Neuronal stem cell (in vitro differentiated cells): Measurements from ENCODE around the gene S100A4.
"Not testable (repeated sequence)": the region's sequence is repeated elsewhere in the genome, so short reads cannot be mapped to it uniquely, and the experiment has no call there.

Experiments used
- DNase-seq: peaks from one replicate; pipeline ENCODE4 v3.0.0-alpha.2; 2013; ENCODE audit warnings: low spot score
- H2AFZ ChIP-seq: one replicate; pipeline ENCODE4 v1.6.1; 2013; ENCODE audit warnings: mild to moderate bottlenecking, low read length, inconsistent platforms
- H2AK5ac ChIP-seq: 2 replicates; pipeline ENCODE4 v1.6.1; 2013; ENCODE audit warnings: low read depth, mild to moderate bottlenecking, inconsistent platforms, low read length, moderate library complexity, mixed read lengths
- H2BK120ac ChIP-seq: 2 replicates; pipeline ENCODE4 v1.6.1; 2013; ENCODE audit warnings: low read depth, mild to moderate bottlenecking, inconsistent platforms, low read length, moderate library complexity, mixed read lengths
- H2BK12ac ChIP-seq: one replicate; pipeline ENCODE4 v1.6.1; 2013; ENCODE audit warnings: low read length, inconsistent platforms
- H2BK15ac ChIP-seq: 2 replicates; pipeline ENCODE4 v1.6.1; 2013; ENCODE audit warnings: mild to moderate bottlenecking, low read length, inconsistent platforms, mixed read lengths
- H2BK5ac ChIP-seq: one replicate; pipeline ENCODE4 v1.6.1; 2013; ENCODE audit warnings: inconsistent platforms, mild to moderate bottlenecking, low read length, moderate library complexity
- H3K14ac ChIP-seq: one replicate; pipeline ENCODE4 v1.6.1; 2013; ENCODE audit warnings: low read length, inconsistent platforms
- H3K18ac ChIP-seq: 2 replicates; pipeline ENCODE4 v1.6.1; 2013; ENCODE audit warnings: low read length, inconsistent platforms
- H3K23ac ChIP-seq: 2 replicates; pipeline ENCODE4 v1.6.1; 2013; ENCODE audit warnings: low read depth, mild to moderate bottlenecking, mixed read lengths, low read length, inconsistent platforms; ENCODE audit not compliant: poor library complexity
- H3K27ac ChIP-seq: replicated peaks from 3 replicates; pipeline ENCODE4 v1.5.1; 2013; ENCODE audit warnings: low read length, inconsistent platforms
- H3K27me3 ChIP-seq, 3 experiments: 2 replicates each; pipeline ENCODE4 v1.6.1; 2013; ENCODE audit warnings: low read length in 3 of 3, mild to moderate bottlenecking in 2 of 3, inconsistent platforms in 1 of 3, low read depth in 1 of 3, mixed read lengths in 1 of 3, moderate library complexity in 1 of 3; ENCODE audit not compliant: control insufficient read depth in 3 of 3, insufficient read depth in 3 of 3
- H3K36me3 ChIP-seq, 2 donors: replicated peaks in 1 of 2; 2 replicates each; pipeline ENCODE4 v1.6.1; 2013; ENCODE audit warnings: low read length in 2 of 2; ENCODE audit not compliant: control insufficient read depth in 2 of 2, insufficient read depth in 2 of 2
- H3K4ac ChIP-seq: 2 replicates; pipeline ENCODE4 v1.6.1; 2013; ENCODE audit warnings: inconsistent platforms, mild to moderate bottlenecking, low read length, moderate library complexity
- H3K4me1 ChIP-seq, 2 donors: 1 replicate in 1 of 2; 2 replicates in 1 of 2; pipeline ENCODE4 v1.6.1; 2013; ENCODE audit warnings: low read length in 2 of 2, low read depth in 1 of 2; ENCODE audit not compliant: control insufficient read depth in 2 of 2, insufficient read depth in 1 of 2
- H3K4me2 ChIP-seq: one replicate; pipeline ENCODE4 v1.6.1; 2013; ENCODE audit warnings: mild to moderate bottlenecking, low read length, inconsistent platforms; ENCODE audit not compliant: insufficient read depth, poor library complexity, severe bottlenecking
- H3K4me3 ChIP-seq, 2 donors: 2 replicates each; pipeline ENCODE4 v1.5.1; 2013; ENCODE audit warnings: low read length in 2 of 2, mild to moderate bottlenecking in 2 of 2, inconsistent platforms in 1 of 2, moderate library complexity in 1 of 2
- H3K79me1 ChIP-seq: one replicate; pipeline ENCODE4 v1.6.1; 2013; ENCODE audit warnings: low read depth, mild to moderate bottlenecking, inconsistent platforms, low read length, moderate library complexity
- H3K9ac ChIP-seq: one replicate; pipeline ENCODE4 v1.6.1; 2013; ENCODE audit warnings: mild to moderate bottlenecking, low read depth, low read length, inconsistent platforms; ENCODE audit not compliant: poor library complexity
- H3K9me3 ChIP-seq, 2 donors: replicated peaks in 1 of 2; 2 replicates each; pipeline versions ENCODE3 to v1.6.1; 2013; ENCODE audit warnings: low read length in 2 of 2, mild to moderate bottlenecking in 2 of 2, inconsistent platforms in 1 of 2, low read depth in 1 of 2, mixed read lengths in 1 of 2, moderate library complexity in 1 of 2; ENCODE audit not compliant: control insufficient read depth in 2 of 2, insufficient read depth in 1 of 2
- H4K8ac ChIP-seq: one replicate; pipeline ENCODE4 v1.6.1; 2013; ENCODE audit warnings: low read depth, mild to moderate bottlenecking, inconsistent platforms, low read length, moderate library complexity
- H4K91ac ChIP-seq: one replicate; pipeline ENCODE4 v1.6.1; 2013; ENCODE audit warnings: low read length, low read depth, mild to moderate bottlenecking, inconsistent platforms; ENCODE audit not compliant: poor library complexity
- WGBS, 2 donors: extraction: QIAGEN DNeasy Blood & Tissue Kit; methylation state at CpG; one replicate each; pipeline ENCODE4 v1.1.7; 2013; ENCODE audit warnings: missing lambda C conversion rate in 2 of 2, mixed read lengths in 1 of 2; ENCODE audit not compliant: insufficient read length in 2 of 2, insufficient replicate concordance in 1 of 2; ENCODE audit errors: extremely low coverage in 2 of 2; 5-methylcytosine and 5-hydroxymethylcytosine counted together

The S100A4 gene

DNA sequence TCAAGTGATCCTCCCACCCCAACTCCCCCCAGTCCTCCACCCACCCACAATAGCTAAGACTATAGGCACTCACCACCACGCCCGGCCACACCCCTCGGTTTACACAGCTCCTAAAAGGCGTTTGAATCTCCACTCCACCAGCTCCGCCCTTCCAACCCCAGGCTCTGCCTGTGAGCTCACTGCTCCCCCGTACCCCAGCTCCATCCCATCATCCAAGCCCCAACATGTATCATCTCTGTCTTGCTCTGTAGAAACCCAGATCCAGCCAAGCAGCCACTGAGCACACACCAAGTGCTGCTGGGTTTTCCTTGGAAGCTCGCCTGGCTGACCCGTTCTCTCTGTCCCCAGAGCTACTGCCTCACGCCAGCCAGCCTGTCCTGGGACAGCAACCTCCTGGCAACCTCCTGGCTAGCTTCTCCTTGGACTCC is 32.0 kb upstream of the S100A4 start:
- WGBS, 2 donors, result no CpG with 5 or more reads among the region's 9 CpGs
- no peak overlapping the region for H3K4me3 ChIP-seq
- no peak overlapping the region for H3K23ac ChIP-seq
- H2BK15ac ChIP-seq, result no peak overlapping the region
- no peak overlapping the region for H3K4me2 ChIP-seq
- no peak overlapping the region for H2AK5ac ChIP-seq
- H2BK120ac ChIP-seq, result no peak overlapping the region
- H3K36me3 ChIP-seq, result no peaks in the 10 kb centered on the region
- H2BK12ac ChIP-seq, result no peak overlapping the region
- H3K14ac ChIP-seq, result no peak overlapping the region
- H3K18ac ChIP-seq, result peak overlapping the region; percentile 8
- DNase-seq, result no peak
- H3K4me1 ChIP-seq, result peaks cover 7 to 13% of the 10 kb centered on the region in 2 donors
- no peak overlapping the region for H3K27ac ChIP-seq
- H3K4ac ChIP-seq, result no peak overlapping the region
- no peaks in the 10 kb centered on the region for H3K79me1 ChIP-seq
- H2AFZ ChIP-seq, result no peak overlapping the region
- no peak overlapping the region for H4K91ac ChIP-seq
- no peak overlapping the region for H4K8ac ChIP-seq
- no peak overlapping the region for H2BK5ac ChIP-seq
- no peaks in the 10 kb centered on the region for H3K9me3 ChIP-seq
- H3K9ac ChIP-seq, result no peak overlapping the region
- H3K27me3 ChIP-seq, result no peaks in the 10 kb centered on the region

DNA sequence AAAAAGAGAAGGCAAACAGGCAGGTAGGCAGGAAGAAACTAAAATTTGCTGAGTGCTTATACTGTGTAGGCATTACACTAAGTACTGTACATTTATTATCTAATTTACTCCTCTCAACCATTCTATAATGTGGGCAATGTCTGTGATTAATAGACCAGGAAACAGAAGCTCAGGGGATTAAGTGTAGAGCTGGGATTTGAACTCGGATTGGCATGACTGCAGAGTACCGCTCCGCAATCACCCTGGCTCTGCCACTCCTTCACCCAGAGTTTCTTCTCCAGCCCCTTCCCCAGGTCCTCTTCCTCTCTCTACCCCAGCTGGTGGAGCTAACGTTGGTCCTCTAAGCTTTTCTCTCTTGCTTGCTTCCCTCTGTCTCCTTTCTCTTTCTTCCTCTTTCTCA is 31.5 kb upstream of the S100A4 start:
- no peak overlapping the region for H3K18ac ChIP-seq
- H2BK15ac ChIP-seq, result no peak overlapping the region
- no peak overlapping the region for H2BK12ac ChIP-seq
- H3K4me2 ChIP-seq, result no peak overlapping the region
- DNase-seq, result no peak
- H3K79me1 ChIP-seq, result no peaks in the 10 kb centered on the region
- H3K23ac ChIP-seq, result no peak overlapping the region
- no peak overlapping the region for H2AFZ ChIP-seq
- H3K36me3 ChIP-seq, result no peaks in the 10 kb centered on the region
- H3K27me3 ChIP-seq, result no peaks in the 10 kb centered on the region
- no peak overlapping the region for H3K4ac ChIP-seq
- H2BK5ac ChIP-seq, result no peak overlapping the region
- no peak overlapping the region for H2AK5ac ChIP-seq
- H2BK120ac ChIP-seq, result no peak overlapping the region
- no peaks in the 10 kb centered on the region for H3K9me3 ChIP-seq
- no peak overlapping the region for H3K14ac ChIP-seq
- no CpG with 5 or more reads among the region's 4 CpGs for WGBS, 2 donors
- H3K4me1 ChIP-seq, result peaks cover 7 to 13% of the 10 kb centered on the region in 2 donors
- no peak overlapping the region for H3K27ac ChIP-seq
- H4K91ac ChIP-seq, result no peak overlapping the region
- no peak overlapping the region for H3K9ac ChIP-seq
- no peak overlapping the region for H4K8ac ChIP-seq
- H3K4me3 ChIP-seq, result no peak overlapping the region

DNA sequence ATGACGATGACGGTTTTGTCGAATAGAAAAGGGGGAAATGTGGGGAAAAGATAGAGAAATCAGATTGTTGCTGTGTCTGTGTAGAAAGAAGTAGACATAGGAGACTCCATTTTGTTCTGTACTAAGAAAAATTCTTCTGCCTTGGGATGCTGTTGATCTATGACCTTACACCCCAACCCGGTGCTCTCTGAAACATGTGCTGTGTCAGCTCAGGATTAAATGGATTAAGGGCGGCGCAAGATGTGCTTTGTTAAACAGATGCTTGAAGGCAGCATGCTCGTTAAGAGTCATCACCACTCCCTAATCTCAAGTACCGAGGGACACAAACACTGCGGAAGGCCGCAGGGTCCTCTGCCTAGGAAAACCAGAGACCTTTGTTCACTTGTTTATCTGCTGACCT is 29.9 kb upstream of the S100A4 start:
- H3K23ac ChIP-seq, H4K91ac ChIP-seq, H2AFZ ChIP-seq, H2BK5ac ChIP-seq, H3K36me3 ChIP-seq, H2BK120ac ChIP-seq, DNase-seq, H2BK12ac ChIP-seq, H3K9ac ChIP-seq, H3K79me1 ChIP-seq, H4K8ac ChIP-seq, H3K4me3 ChIP-seq, H3K27ac ChIP-seq, H3K4ac ChIP-seq, H3K9me3 ChIP-seq, H3K18ac ChIP-seq, H3K4me2 ChIP-seq, H3K27me3 ChIP-seq, H3K14ac ChIP-seq, H2BK15ac ChIP-seq, H2AK5ac ChIP-seq: not testable (repeated sequence)
- WGBS, 2 donors, result no CpG with 5 or more reads among the region's 10 CpGs
- H3K4me1 ChIP-seq, result peaks cover 7 to 13% of the 10 kb centered on the region in 2 donors

DNA sequence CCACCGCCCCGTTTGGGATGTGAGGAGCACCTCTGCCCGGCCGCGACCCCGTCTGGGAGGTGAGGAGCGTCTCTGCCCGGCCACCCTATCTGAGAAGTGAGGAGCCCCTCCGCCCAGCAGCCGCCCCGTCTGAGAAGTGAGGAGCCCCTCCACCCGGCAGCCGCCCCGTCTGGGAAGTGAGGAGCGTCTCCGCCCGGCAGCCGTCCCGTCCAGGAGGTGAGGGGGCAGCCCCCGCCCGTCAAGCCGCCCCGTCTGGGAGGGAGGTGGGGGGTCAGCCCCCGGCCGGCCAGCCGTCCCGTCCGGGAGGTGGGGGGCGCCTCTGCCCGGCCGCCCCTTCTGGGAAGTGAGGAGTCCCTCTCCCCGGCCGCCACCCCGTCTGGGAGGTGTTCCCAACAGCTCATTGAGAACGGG is 29.5 kb upstream of the S100A4 start:
- not testable (repeated sequence) for H3K14ac ChIP-seq, H3K4ac ChIP-seq, H4K91ac ChIP-seq, H3K79me1 ChIP-seq, H3K27ac ChIP-seq, H3K4me3 ChIP-seq, H3K4me2 ChIP-seq, H3K27me3 ChIP-seq, DNase-seq, H3K9ac ChIP-seq, H3K18ac ChIP-seq, H2BK120ac ChIP-seq, H2AFZ ChIP-seq, H2BK5ac ChIP-seq, H2BK12ac ChIP-seq, H4K8ac ChIP-seq, H3K36me3 ChIP-seq, H2AK5ac ChIP-seq, H3K9me3 ChIP-seq, H3K23ac ChIP-seq, H2BK15ac ChIP-seq
- WGBS, 2 donors, result no CpG with 5 or more reads among the region's 35 CpGs
- H3K4me1 ChIP-seq, result peaks cover 7 to 13% of the 10 kb centered on the region in 2 donors
